Measurements from ENCODE around the gene NCAPD2.

NCAPD2 gene

DNA sequence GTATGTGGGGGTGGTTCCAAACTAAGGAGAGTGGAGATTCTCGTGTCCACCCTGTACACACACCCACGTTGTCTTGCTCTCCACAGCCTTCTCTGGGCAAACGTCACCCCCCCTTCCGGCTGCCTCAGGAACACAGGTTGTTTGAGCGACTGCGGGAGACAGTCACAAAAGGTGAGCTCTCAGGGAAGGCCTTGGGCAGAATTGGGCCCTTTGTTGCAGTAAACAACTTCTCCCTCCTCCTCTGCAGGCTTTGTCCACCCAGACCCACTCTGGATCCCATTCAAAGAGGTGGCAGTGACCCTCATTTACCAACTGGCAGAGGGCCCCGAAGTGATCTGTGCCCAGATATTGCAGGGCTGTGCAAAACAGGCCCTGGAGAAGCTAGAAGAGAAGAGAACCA, 32.3 kb downstream of the NCAPD2 start:
- DNase-seq (ENCODE audit: extremely low read depth, low read depth) = no peak
- TF ChIP-seq, protein P1, sequence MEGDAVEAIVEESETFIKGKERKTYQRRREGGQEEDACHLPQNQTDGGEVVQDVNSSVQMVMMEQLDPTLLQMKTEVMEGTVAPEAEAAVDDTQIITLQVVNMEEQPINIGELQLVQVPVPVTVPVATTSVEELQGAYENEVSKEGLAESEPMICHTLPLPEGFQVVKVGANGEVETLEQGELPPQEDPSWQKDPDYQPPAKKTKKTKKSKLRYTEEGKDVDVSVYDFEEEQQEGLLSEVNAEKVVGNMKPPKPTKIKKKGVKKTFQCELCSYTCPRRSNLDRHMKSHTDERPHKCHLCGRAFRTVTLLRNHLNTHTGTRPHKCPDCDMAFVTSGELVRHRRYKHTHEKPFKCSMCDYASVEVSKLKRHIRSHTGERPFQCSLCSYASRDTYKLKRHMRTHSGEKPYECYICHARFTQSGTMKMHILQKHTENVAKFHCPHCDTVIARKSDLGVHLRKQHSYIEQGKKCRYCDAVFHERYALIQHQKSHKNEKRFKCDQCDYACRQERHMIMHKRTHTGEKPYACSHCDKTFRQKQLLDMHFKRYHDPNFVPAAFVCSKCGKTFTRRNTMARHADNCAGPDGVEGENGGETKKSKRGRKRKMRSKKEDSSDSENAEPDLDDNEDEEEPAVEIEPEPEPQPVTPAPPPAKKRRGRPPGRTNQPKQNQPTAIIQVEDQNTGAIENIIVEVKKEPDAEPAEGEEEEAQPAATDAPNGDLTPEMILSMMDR (IDR thresholded peaks at IDR 0.05; ENCODE audit: low read depth, low read length, missing control alignments) = no peak

DNA sequence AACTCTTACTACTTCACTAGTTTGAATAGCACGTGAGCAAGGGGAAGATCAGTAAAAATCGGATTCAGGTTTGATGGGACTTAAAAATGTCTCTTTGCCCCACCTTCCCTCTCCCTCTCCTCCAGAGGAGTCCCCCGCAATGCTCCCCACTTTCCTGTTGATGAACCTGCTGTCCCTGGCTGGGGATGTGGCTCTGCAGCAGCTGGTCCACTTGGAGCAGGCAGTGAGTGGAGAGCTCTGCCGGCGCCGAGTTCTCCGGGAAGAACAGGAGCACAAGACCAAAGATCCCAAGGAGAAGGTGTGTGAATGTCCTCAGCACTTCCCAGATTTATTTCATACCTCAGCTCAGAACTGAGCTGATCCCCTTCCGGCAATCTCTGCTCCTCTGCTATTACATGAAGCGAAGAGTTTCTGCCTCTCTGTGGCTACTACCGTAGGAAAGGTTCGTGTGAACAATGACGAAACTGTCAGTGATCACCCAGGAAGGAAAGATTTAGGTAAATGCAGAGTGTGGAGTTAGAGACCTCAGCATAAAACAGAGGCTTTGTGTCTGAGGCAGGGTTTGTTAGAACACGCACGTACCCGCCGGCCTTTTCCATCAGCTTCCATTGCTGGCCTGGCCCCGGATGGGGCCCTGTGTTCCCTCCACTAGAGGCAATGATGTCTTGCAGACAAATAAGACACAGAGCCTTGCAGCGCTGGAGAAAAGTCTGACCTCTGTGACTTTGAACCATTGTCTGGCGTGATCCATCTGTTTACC, 33.0 kb downstream of the NCAPD2 start:
- no peak overlapping the region for H3K4me3 ChIP-seq (replicated peaks; ENCODE audit: low read depth, low read length)
- TF ChIP-seq, protein P1 (IDR thresholded peaks at IDR 0.05; ENCODE audit: low read depth, low read length, missing control alignments) = no peak
- no peak for DNase-seq (ENCODE audit: extremely low read depth, low read depth)

More for the DNA sequence above, 32.3 kb downstream of the NCAPD2 start:
- H3K4me3 ChIP-seq (replicated peaks; ENCODE audit: low read depth, low read length) = no peak overlapping the region

DNA sequence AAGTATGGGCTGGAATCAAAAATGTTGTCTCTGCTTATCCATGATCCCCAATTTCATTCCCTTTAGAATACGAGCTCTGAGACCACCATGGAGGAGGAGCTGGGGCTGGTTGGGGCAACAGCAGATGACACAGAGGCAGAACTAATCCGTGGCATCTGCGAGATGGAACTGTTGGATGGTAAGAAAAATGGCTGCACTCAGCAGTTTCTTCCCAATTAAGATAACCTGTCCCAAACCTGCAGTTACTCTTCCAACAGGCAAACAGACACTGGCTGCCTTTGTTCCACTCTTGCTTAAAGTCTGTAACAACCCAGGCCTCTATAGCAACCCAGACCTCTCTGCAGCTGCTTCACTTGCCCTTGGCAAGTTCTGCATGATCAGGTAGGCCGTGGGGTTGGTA, 33.8 kb downstream of the NCAPD2 start:
- TF ChIP-seq, protein P1 (IDR thresholded peaks at IDR 0.05; ENCODE audit: low read depth, low read length, missing control alignments) = no peak
- no peak overlapping the region for H3K4me3 ChIP-seq (replicated peaks; ENCODE audit: low read depth, low read length)
- DNase-seq (ENCODE audit: extremely low read depth, low read depth) = no peak

DNA sequence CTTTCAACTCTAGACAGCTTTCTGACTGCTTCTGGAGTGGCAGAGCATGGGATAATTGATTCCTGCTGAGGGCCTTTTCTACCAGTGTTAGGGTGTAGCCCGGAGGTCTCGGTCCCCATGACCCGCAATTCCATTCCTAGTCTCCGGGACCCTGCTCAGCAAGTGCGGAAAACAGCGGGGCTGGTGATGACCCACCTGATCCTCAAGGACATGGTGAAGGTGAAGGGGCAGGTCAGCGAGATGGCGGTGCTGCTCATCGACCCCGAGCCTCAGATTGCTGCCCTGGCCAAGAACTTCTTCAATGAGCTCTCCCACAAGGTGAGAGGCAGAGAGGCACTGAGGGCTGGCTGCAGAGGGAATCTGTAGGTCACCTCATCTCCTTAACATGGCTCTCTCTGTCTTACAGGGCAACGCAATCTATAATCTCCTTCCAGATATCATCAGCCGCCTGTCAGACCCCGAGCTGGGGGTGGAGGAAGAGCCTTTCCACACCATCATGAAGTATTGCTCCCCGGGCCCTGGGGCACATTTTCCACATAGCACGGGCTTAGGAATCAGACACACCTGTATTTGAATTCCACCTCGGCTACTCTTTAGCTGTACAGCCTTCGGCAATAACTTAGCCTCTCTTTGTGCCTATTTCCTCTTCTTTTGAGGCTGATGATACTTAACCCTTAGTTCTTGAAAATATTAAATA, 34.8 kb downstream of the NCAPD2 start:
- H3K4me3 ChIP-seq (replicated peaks; ENCODE audit: low read depth, low read length) = no peak overlapping the region
- no peak for DNase-seq (ENCODE audit: extremely low read depth, low read depth)
- TF ChIP-seq, protein P1 (IDR thresholded peaks at IDR 0.05; ENCODE audit: low read depth, low read length, missing control alignments) = no peak

DNA sequence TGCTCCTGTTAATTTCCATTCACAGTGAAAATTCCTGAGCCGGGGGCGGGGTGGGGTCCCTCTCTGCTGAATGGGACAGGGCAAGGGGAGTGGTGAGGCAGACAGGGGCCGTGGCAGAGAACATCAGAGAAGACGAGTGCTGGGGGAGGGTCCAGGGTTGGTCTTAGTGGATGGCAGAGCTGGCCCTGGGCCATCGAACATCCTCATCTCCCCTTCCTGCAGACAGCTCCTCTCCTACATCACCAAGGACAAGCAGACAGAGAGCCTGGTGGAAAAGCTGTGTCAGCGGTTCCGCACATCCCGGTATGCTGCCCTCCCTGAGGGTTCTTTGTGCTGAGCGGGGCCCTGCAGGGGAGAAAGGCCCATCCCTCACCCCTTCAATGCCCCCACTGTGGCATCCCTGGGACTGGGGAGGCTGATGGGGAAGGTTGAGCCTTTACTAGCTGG, 35.4 kb downstream of the NCAPD2 start:
- DNase-seq (ENCODE audit: extremely low read depth, low read depth) = no peak
- no peak overlapping the region for H3K4me3 ChIP-seq (replicated peaks; ENCODE audit: low read depth, low read length)
- TF ChIP-seq, protein P1 (IDR thresholded peaks at IDR 0.05; ENCODE audit: low read depth, low read length, missing control alignments) = no peak

DNA sequence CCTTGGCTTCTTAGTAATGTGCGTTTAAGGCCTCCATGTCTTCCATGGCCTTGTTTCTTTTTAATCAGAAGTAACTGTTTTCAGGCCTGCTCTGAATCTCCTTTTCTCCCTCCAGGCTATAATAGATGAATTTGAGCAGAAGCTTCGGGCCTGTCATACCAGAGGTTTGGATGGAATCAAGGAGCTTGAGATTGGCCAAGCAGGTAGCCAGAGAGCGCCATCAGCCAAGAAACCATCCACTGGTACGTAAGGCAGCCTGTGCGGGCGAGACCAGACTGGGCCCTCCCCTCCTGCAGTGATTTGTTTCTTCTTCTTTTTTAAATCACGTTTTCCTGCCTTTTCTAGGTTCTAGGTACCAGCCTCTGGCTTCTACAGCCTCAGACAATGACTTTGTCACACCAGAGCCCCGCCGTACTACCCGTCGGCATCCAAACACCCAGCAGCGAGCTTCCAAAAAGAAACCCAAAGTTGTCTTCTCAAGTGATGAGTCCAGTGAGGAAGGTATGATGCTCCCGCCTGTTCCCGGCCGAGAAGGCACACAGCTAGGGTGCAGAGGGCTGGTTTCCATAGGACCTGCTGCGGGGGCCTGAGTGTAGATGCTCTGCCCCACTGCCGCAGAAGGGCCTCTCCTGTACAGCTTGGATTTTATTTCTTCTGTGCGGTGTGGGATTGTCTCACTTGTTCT, 36.8 kb downstream of the NCAPD2 start:
- TF ChIP-seq, protein P1 (IDR thresholded peaks at IDR 0.05; ENCODE audit: low read depth, low read length, missing control alignments) = no peak
- DNase-seq (ENCODE audit: extremely low read depth, low read depth) = no peak
- H3K4me3 ChIP-seq (replicated peaks; ENCODE audit: low read depth, low read length) = no peak overlapping the region
